Astrocyte (in vitro differentiated cells and primary cell): ENCODE results near the gene THSD7B. TPM values are rescaled to one million over a fixed set of nuclear protein-coding genes. Genes with fewer than 3 reads are reported as not detected.

ENCODE experiments used
- DNase-seq: peaks from one replicate; pipeline ENCODE4 v3.0.0-alpha.2; 2010; ENCODE audit warnings: low read depth
- FAIRE-seq: peaks from 2 replicates; lab custom pipeline; 2011; peaks lifted over from hg19 to GRCh38; lab: Jason Lieb, UNC
- H2AFZ ChIP-seq: 2 replicates; pipeline ENCODE4 v1.6.0; 2012; ENCODE audit warnings: low read depth, low read length, inconsistent platforms
- H3K27ac ChIP-seq: 2 replicates; pipeline ENCODE4 v1.5.1; 2011; ENCODE audit warnings: low read depth, low read length, inconsistent platforms
- H3K27me3 ChIP-seq: 2 replicates; pipeline ENCODE4 v1.6.0; 2011; ENCODE audit warnings: low read length, inconsistent platforms; ENCODE audit not compliant: insufficient read depth
- H3K36me3 ChIP-seq: 2 replicates; pipeline ENCODE4 v1.5.1; 2011; ENCODE audit warnings: low read length, inconsistent platforms; ENCODE audit not compliant: insufficient read depth
- H3K4me1 ChIP-seq: 2 replicates; pipeline ENCODE4 v1.5.1; 2011; ENCODE audit warnings: low read length, inconsistent platforms; ENCODE audit not compliant: insufficient read depth
- H3K4me2 ChIP-seq: 2 replicates; pipeline ENCODE4 v1.6.0; 2012; ENCODE audit warnings: low read length, inconsistent platforms
- H3K4me3 ChIP-seq: 2 replicates; pipeline ENCODE4 v1.5.1; 2011; ENCODE audit warnings: low read depth, mild to moderate bottlenecking, low read length, inconsistent platforms; ENCODE audit not compliant: insufficient read depth
- H3K79me2 ChIP-seq: 2 replicates; pipeline ENCODE4 v1.6.0; 2012; ENCODE audit warnings: mild to moderate bottlenecking, low read length, inconsistent platforms; ENCODE audit not compliant: insufficient read depth
- H3K9ac ChIP-seq: 2 replicates; pipeline ENCODE4 v1.6.0; 2012; ENCODE audit warnings: mild to moderate bottlenecking, low read length, inconsistent platforms
- H3K9me3 ChIP-seq: 2 replicates; pipeline ENCODE4 v1.5.1; 2012; ENCODE audit warnings: low read depth, mild to moderate bottlenecking, low read length, inconsistent platforms; ENCODE audit not compliant: insufficient read depth
- H4K20me1 ChIP-seq: 2 replicates; pipeline ENCODE4 v1.6.0; 2012; ENCODE audit warnings: low read length, inconsistent platforms; ENCODE audit not compliant: insufficient read depth
- H3K27ac Mint-ChIP-seq: one replicate; pipeline ENCODE4 v1.8.0; 2021; ENCODE audit warnings: mild to moderate bottlenecking, mixed read lengths; ENCODE audit not compliant: unreplicated experiment
- H3K27me3 Mint-ChIP-seq: one replicate; pipeline ENCODE4 v1.8.0; 2021; ENCODE audit warnings: low read depth, mixed read lengths; ENCODE audit not compliant: unreplicated experiment
- H3K36me3 Mint-ChIP-seq: one replicate; pipeline ENCODE4 v1.8.0; 2021; ENCODE audit warnings: low read depth, mixed read lengths; ENCODE audit not compliant: unreplicated experiment
- H3K4me1 Mint-ChIP-seq: one replicate; pipeline ENCODE4 v1.8.0; 2021; ENCODE audit warnings: low read depth, mixed read lengths; ENCODE audit not compliant: unreplicated experiment
- H3K4me3 Mint-ChIP-seq: one replicate; pipeline ENCODE4 v1.8.0; 2021; ENCODE audit warnings: mild to moderate bottlenecking, moderate library complexity, mixed read lengths; ENCODE audit not compliant: unreplicated experiment
- H3K9me3 Mint-ChIP-seq: one replicate; pipeline ENCODE4 v1.8.0; 2021; ENCODE audit warnings: mild to moderate bottlenecking, mixed read lengths; ENCODE audit not compliant: unreplicated experiment
- CTCF ChIP-seq: IDR thresholded peaks from 2 replicates; pipeline ENCODE4 v1.5.1; 2011; ENCODE audit warnings: low read depth, mild to moderate bottlenecking, inconsistent platforms, low read length, moderate library complexity; ENCODE audit not compliant: insufficient read depth
- EZH2 ChIP-seq: IDR thresholded peaks from 2 replicates; pipeline ENCODE4 v1.6.1; 2012; ENCODE audit warnings: mild to moderate bottlenecking, low read length, inconsistent platforms; ENCODE audit not compliant: insufficient read depth
- total RNA-seq: library from RNA; stranded (reverse); gene quantifications from 2 replicates; pipeline ENCODE4 v1.2.1, GENCODE V29; 2021

THSD7B gene
- total RNA-seq, 1 donor from 2014 or later, result 0.18 TPM

- FAIRE-seq, result no peak
- no peaks in the 10 kb centered on the region for H3K79me2 ChIP-seq
- no peaks in the 10 kb centered on the region for H3K4me1 ChIP-seq
- H2AFZ ChIP-seq, result no peak overlapping the region
- H3K4me3 ChIP-seq, result no peak overlapping the region
- TF ChIP-seq EZH2 (no peak), CTCF (no peak)
- no peaks in the 10 kb centered on the region for H3K36me3 Mint-ChIP-seq
- no peaks in the 10 kb centered on the region for H3K27me3 Mint-ChIP-seq
- no peak overlapping the region for H3K27ac Mint-ChIP-seq
- no peaks in the 10 kb centered on the region for H4K20me1 ChIP-seq
- no peak overlapping the region for H3K4me2 ChIP-seq
- H3K9ac ChIP-seq, result no peak overlapping the region
- H3K9me3 ChIP-seq, result no peaks in the 10 kb centered on the region
- no peaks in the 10 kb centered on the region for H3K36me3 ChIP-seq
- H3K27ac ChIP-seq, result no peak overlapping the region
- no peaks in the 10 kb centered on the region for H3K9me3 Mint-ChIP-seq
- H3K27me3 ChIP-seq, result no peaks in the 10 kb centered on the region
- H3K4me3 Mint-ChIP-seq, result no peak overlapping the region
- DNase-seq, result no peak
- no peaks in the 10 kb centered on the region for H3K4me1 Mint-ChIP-seq
These were observed 31.0 kb downstream of the THSD7B start for GRCh38 chr2:136796339-136796738.

- DNase-seq (no peak), FAIRE-seq (no peak)
- Histone ChIP-seq H3K4me2 (no peak overlapping the region), H2AFZ (no peak overlapping the region), H4K20me1 (no peaks in the 10 kb centered on the region), H3K36me3 (no peaks in the 10 kb centered on the region), H3K4me1 (no peaks in the 10 kb centered on the region), H3K27me3 (no peaks in the 10 kb centered on the region), H3K27ac (no peak overlapping the region), H3K79me2 (no peaks in the 10 kb centered on the region), H3K9ac (no peak overlapping the region), H3K4me3 (no peak overlapping the region), H3K9me3 (peaks cover 2% of the 10 kb centered on the region)
- H3K36me3 Mint-ChIP-seq, result no peaks in the 10 kb centered on the region
- no peaks in the 10 kb centered on the region for H3K27me3 Mint-ChIP-seq
- TF ChIP-seq EZH2 (no peak), CTCF (no peak)
- H3K4me1 Mint-ChIP-seq, result no peaks in the 10 kb centered on the region
- no peak overlapping the region for H3K27ac Mint-ChIP-seq
- H3K4me3 Mint-ChIP-seq, result no peak overlapping the region
- H3K9me3 Mint-ChIP-seq, result no peaks in the 10 kb centered on the region
These were observed 33.4 kb downstream of the THSD7B start for GRCh38 chr2:136798766-136799165.

- H3K27me3 ChIP-seq, result no peaks in the 10 kb centered on the region
- H3K79me2 ChIP-seq, result no peaks in the 10 kb centered on the region
- no peak overlapping the region for H3K27ac ChIP-seq
- DNase-seq, result no peak
- no peaks in the 10 kb centered on the region for H3K27me3 Mint-ChIP-seq
- H3K36me3 ChIP-seq, result no peaks in the 10 kb centered on the region
- H3K4me1 ChIP-seq, result no peaks in the 10 kb centered on the region
- no peak overlapping the region for H3K4me3 ChIP-seq
- no peak overlapping the region for H3K4me3 Mint-ChIP-seq
- no peaks in the 10 kb centered on the region for H3K4me1 Mint-ChIP-seq
- H3K4me2 ChIP-seq, result no peak overlapping the region
- no peak for FAIRE-seq
- peaks cover 4% of the 10 kb centered on the region for H3K9me3 ChIP-seq
- H3K36me3 Mint-ChIP-seq, result no peaks in the 10 kb centered on the region
- TF ChIP-seq CTCF, result no peak
- TF ChIP-seq EZH2, result no peak
- no peak overlapping the region for H3K9ac ChIP-seq
- no peaks in the 10 kb centered on the region for H3K9me3 Mint-ChIP-seq
- no peak overlapping the region for H2AFZ ChIP-seq
- H4K20me1 ChIP-seq, result no peaks in the 10 kb centered on the region
- H3K27ac Mint-ChIP-seq, result no peak overlapping the region
These were observed 36.3 kb downstream of the THSD7B start for GRCh38 chr2:136801661-136802060.
